ENCODE data around the gene EPX.
A peak's percentile ranks its signal among the peaks of the same experiment; 100 is the strongest.

The EPX gene

DNA sequence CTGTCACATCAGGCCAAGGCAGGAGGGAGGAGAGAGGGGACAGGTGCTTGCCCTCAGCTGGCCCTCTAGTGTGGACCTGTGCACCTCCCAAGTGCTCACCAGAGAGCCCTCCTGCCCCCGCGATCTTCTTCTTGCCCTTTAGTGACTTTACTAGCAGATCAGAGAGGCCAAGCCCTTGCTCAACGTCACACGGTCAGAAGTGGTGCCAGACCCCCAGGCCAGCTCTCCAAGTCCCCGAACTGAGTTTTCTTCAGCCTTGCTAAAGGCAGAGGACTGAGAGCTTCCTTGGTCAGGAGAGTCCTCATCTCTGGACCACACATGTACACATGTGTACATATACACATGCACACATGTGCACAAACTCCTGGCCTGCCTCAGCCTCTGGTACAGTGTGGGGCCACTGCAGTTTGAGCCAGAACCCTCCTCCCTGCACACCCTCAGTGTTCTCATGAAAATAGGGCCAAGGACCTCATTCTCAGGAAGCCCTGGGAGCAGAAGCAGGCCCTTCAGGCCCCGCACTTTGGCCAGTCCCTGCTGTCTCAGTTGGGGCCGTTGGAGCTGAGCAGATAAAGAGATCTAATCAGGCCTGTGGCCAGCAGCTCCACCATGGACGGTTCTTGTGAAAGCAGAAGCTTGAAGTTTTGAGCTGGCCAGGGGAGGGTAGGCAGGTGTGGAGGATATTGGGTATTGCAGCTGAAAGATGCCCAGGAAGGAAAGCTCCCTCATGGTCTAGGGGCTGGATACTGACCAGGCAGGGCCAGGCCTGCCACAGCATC, 7.4 kb upstream of the EPX start:
- DNase-seq (ENCODE audit: low read depth in 1 of 2, low spot score in 1 of 2) = no peak

DNA sequence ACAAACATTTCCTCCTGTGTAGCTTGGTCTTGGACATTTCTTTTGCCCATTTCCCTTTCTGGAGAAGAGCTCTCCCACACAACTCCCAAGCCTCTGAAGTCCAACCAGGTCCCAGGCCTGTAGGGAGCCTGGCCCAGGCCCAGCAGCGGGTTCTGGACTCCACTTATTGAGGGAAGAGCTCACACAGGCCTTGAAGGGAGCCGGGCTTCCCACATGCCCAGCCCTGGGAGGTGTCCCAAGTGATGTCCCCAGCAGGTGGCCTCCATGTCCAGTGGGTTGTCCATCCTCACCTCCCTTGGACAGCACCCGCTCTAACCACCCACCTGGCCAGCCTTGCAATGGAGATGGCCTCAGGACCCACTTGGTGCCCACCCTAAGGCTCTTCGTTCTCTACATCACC, 5.9 kb upstream of the EPX start:
- DNase-seq (ENCODE audit: low read depth in 1 of 2, low spot score in 1 of 2) = no peak

DNA sequence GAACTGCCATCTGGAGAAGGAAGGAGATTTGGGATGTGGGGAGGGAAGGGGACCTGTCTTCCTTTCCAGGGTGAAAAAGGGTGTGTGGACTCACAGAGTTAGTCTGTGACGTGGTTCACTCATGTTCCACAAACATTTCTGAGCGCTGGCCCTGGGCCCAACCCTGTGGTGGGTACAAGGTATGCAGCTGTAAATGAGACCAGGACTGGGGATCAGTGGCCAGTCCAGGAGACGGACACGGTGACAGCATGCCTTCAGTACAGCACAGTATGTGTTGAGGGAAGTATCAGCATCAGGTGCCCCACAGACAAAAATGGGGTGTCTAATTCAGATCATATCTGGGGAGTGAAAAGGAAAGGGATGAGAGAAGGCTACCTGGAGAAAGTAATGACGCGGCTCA, 5.5 kb upstream of the EPX start:
- no peak for DNase-seq (ENCODE audit: low read depth in 1 of 2, low spot score in 1 of 2)

DNA sequence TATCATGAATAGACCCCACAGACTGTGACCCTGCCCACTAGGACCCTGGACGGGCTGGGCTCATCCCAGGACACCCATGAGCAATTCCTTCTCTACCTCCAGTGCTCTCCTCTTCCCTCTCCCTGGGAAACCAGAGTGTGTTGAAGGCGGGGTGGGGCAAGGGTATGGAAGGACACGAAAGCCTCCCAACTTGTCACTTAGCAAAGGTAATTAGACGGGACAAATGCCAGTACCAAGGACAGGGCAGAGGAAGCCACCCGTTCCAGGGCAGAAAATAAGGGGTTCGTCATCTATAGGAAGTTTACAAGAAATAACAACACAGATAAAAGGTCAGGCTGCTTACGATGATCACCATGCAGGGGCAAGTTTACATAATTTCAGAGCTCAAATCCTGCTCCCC, 4.9 kb upstream of the EPX start:
- DNase-seq (ENCODE audit: low read depth in 1 of 2, low spot score in 1 of 2) = no peak

DNA sequence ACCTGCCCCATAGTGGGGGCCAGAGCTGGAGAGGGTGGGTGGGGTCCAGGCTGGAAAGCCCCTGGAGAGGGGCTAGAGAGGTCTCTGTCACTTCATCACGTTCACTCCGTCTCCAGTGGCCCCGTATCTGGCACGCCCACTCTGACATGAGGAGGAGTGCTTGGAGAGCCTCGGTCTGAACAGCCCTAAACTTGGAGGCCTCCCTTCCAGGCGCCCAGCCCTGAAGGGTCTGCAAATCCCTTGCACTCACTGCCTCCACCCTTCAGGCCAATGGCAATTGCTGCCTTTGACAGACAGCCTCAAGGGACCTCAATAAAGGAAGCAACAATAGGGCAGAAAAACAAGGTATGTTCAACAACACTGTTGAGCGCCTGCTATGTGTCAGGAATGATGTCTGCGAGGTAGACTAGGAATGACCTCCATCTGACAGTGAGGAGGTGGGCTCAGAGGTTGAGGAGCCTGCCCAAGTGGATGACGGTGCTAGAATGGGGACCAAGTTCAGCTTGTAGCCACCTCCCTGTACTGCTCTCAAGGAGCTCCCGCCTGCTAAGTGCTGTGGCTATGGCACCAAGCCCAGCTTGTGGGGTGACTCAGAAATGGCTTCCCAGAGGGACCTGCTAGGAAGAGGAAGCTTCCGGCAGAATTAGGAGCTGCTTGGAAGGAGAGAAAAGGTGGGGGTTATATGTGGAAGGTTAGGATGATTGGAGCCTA, 2.9 kb upstream of the EPX start:
- DNase-seq (ENCODE audit: low read depth in 1 of 2, low spot score in 1 of 2) = no peak

DNA sequence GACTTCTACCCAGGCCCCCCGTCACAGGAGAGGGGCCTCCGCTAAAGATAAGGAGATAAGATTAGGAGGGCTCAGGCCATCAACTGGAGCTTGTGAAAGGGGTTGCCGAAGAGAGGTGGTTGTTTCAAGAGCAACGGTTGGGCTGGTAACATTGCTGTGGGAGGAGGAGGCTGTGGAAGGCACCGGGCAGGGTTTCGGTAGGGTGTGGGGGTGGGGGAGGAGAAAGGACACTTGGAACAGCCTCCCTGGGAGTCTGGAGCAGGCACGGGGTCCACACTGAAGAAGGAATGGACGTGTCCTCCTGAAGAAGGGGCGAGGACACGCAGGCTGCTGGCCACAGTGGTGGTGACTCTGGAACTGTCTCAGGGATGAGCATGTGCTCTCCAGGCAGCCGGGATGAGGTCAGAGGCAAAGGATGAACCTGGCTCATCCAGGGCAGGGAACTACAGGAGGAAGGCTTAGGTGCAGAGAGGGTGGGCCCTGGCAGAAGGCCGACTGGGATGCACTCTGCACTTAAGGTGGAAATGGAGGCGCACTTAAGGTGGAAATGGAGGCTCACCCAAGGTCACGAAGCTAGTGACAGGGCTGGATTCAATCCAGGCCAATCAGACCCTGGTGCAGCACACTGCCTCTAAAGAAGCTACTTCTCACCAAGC, 1.2 kb upstream of the EPX start:
- DNase-seq (ENCODE audit: low read depth in 1 of 2, low spot score in 1 of 2) = no peak

DNA sequence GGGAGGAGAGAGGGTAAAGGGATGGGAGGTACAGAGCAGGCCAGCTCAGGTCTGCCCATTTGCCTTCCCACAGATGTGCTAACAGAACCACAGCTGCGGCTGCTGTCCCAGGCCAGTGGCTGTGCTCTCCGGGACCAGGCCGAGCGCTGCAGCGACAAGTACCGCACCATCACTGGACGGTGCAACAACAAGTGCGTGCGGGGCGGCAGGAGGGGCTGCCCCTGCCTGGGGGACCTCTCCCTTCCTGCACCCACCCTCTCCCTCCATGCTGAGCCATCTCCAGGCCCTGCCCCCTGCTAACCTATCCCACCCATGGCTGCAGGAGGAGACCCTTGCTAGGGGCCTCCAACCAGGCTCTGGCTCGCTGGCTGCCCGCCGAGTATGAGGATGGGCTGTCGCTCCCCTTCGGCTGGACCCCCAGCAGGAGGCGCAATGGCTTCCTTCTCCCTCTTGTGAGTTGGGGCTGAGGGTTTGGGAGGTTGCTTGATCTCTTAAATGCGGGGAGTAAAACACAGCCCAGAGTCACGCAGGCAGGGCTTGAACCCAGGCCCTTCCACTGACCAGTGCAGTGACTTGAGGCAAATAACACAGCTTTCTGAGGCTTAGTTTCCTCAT, 1.2 kb downstream of the EPX start:
- DNase-seq (ENCODE audit: low read depth in 1 of 2, low spot score in 1 of 2) = no peak

DNA sequence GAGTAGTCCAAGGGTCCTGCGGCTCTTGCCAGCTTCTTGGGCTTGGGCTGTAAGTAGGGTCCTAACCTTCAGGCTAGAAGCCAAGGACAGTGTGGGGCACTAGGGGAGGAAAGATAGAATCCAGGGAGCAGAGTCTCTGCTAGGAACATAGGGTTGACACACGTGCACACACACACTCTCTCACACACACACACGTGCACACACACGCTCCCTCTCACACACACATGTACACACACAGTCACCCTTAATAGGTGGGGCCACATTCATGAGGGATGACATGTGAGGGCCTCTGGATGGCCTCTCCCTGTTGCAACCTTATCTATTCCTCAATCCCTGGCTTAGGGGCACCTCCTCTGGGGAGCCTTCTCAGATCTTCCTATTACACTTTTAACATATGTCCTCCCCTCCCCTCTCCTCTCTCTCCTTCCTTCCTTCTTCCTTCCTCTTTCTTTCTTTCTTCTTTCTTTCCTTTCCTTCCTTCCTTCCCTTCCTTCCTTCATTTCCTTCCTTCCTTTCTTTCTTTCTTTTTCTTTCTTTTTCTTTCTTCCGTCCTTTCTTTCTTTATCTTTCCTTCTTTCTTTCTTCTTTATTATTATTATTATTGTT, 3.1 kb downstream of the EPX start:
- no peak for DNase-seq (ENCODE audit: low read depth in 1 of 2, low spot score in 1 of 2)

DNA sequence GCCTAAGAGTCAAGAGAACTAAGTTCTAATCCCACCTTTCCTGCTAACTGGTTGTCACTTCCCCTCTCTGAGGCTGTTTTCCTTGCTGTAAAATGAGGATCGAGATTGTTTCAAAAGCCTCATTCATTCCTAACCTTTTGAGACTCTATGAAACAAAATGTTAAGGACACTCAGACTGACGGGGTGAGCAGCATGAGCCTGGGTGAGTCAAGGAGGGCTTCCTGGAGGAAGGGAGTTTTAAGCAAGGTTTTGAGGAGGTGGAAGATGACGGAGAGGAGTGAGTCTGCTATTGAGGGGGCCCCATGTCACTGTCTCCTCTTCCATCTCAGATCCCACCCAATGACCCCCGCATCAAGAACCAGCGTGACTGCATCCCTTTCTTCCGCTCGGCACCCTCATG, 4.1 kb downstream of the EPX start:
- DNase-seq (ENCODE audit: low read depth in 1 of 2, low spot score in 1 of 2) = no peak

DNA sequence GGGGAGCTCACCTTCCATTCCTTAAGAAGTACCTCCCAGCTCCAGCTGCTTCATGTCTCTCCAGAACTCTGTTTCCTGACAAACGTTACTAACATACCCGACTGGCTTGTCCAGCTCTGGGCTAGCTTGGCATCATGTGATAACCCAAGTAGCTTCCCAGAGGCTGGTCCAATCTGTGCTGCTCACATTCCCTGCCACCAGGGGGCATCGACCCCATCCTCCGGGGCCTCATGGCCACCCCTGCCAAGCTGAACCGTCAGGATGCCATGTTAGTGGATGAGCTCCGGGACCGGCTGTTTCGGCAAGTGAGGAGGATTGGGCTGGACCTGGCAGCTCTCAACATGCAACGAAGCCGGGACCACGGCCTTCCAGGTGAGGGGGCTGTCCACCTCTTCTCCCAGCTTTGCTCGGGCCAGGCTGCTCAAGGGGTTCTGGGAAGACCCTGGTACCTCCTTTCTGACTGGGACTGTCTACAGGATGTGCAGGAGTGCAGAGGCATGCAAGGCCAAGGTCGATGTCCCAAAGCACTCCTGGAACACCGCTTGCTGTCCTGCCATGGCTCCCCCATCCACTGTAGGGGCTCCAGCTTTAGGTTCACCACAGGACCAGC, 7.6 kb downstream of the EPX start:
- DNase-seq (ENCODE audit: low read depth in 1 of 2, low spot score in 1 of 2) = peak; percentile 23 to 32

DNA sequence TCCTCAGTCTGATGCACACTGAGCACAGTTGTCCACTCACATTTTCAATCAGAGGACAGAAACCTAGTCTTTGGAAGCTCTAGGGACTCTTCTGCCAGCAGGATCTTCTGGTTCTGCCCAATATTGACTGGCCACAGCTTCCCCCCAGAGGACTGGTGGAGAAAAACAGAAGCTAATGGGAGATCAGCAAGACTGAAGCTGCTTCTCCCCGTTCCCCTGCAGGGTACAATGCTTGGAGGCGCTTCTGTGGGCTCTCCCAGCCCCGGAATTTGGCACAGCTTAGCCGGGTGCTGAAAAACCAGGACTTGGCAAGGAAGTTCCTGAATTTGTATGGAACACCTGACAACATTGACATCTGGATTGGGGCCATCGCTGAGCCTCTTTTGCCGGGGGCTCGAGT, 10.3 kb downstream of the EPX start:
- DNase-seq (ENCODE audit: low read depth in 1 of 2, low spot score in 1 of 2) = no peak

DNA sequence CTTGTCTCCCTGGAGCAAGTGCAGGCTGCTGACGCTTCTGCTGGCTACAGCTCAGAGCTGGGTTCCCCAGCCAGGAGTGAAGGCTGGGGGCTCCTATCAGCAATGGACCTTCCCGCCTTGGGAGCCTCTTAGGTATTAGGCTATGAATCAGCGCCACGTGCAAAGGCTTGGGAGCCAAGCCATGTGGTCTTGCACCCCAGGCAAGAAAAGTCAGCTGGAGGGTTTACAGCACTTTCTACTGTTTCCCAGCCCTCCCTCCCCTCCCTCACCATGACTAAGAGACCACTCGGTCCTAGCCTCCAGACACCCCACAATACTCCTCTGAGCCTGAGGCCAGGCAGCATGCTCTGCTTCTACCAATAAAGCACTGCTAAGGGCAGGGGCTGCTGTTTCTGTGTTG, 12.3 kb downstream of the EPX start:
- no peak for DNase-seq (ENCODE audit: low read depth in 1 of 2, low spot score in 1 of 2)

DNA sequence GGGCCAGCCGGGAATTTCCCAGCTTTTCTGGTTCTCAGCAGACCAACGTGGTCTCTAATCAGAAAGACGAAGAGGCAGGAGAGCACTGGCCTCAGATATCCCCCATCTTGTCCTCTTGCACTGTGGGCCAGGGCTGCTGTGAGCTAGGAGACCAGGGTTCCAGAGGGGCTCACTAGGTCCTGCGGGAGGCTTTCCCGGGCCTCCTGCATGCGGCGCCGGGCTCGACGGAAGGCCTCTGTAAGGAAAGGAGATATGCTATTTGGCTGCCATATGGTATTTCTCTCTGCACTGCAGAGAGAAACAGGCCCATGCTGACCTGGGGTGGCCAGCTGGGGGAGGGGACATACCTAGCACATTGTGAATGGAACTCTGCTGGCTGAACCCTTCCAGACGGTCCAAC, 13.4 kb downstream of the EPX start:
- no peak for DNase-seq (ENCODE audit: low read depth in 1 of 2, low spot score in 1 of 2)

DNA sequence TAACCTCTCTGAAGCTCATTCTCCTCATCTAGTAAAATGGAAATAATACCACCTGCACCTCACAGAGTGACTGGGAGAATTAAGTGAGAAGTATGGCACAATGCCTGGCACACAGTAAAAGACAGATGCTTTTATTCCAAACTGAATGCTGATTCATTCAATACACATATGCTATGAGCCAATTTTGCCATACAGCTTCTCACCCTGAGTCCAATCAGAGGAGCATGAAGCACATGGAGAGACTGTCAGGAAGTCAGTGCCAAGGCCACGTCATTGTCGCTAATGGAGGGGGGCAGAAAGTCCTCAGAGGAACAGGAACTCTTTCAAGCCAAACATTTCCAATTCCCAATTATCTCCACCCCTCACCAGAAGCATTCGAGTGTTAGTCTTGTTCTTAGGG, 14.9 kb downstream of the EPX start:
- DNase-seq (ENCODE audit: low read depth in 1 of 2, low spot score in 1 of 2) = no peak

DNA sequence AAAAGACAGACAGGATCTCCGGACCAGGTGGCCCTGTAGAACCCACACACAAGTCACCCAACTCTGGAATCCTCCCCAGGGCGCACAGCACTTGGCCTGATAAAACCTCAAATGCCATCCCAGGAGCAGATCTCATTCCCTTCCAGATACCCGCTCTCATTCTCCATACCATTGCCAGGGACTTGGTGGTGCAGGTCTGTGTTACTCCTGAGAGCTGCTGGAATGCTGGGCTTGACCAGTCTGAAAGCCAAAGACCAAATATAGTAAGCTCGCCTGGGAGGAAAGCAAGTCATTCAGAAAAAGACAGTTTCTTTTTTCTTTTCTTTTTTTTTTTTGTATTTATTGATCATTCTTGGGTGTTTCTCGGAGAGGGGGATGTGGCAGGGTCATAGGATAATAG, 15.8 kb downstream of the EPX start:
- DNase-seq (ENCODE audit: low read depth in 1 of 2, low spot score in 1 of 2) = no peak

DNA sequence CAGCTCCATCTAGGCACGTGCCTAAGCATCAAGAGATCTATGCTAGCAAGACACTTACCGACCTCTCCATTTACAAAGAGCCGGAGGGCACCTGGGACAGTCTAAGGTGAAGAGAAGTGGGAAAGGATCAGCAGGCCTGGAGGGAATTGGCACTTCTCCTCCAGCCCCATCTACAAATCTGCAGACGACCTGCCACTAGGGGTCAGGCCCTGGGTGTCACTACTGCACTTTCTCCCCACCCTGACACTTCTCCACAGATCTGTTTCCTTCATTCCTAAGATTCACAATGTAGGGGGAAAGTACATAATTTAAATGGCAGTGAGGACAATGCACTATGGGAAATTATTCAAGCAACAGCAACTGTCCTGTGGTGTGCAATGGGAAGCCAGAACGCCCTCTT, 18.4 kb downstream of the EPX start:
- DNase-seq (ENCODE audit: low read depth in 1 of 2, low spot score in 1 of 2) = no peak

DNA sequence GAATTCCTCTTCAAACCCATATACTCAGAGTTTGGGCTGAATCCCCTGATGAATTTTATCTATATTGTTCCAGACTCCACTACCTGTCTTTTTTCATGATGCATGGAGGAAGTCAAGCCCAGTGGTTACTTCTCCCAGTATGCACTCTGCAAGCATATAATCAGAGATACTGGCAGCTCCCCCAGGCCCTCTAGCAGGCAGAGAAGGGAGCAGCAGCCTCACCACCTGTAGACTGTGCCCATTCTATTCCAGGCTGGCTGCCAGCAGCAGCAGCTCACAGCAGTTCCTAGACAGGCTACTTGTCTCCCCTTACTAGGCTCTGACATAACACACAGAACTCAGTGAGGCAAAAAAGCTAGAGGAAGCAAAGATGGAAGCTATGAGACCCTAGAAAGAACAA, 23.2 kb downstream of the EPX start:
- no peak for DNase-seq (ENCODE audit: low read depth in 1 of 2, low spot score in 1 of 2)

DNA sequence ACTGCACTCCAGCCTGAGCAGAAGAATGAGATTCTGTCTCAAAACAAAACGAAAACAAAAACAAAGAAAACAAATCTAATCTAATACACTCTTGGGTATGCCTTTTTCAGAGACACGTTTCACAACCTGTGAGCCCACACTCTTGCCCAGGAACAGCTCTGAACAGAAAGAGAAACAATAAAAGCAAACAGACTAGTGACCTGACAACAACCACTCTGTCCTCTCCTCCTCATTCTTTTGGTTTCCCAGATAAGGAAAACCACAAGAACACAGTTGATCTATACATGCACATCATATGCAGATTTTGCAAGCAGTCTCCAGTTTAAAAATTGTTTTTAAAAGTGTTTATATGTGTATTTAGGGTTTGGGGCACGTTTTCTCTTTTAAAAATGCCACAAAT, 25.2 kb downstream of the EPX start:
- DNase-seq (ENCODE audit: low read depth in 1 of 2, low spot score in 1 of 2) = no peak

DNA sequence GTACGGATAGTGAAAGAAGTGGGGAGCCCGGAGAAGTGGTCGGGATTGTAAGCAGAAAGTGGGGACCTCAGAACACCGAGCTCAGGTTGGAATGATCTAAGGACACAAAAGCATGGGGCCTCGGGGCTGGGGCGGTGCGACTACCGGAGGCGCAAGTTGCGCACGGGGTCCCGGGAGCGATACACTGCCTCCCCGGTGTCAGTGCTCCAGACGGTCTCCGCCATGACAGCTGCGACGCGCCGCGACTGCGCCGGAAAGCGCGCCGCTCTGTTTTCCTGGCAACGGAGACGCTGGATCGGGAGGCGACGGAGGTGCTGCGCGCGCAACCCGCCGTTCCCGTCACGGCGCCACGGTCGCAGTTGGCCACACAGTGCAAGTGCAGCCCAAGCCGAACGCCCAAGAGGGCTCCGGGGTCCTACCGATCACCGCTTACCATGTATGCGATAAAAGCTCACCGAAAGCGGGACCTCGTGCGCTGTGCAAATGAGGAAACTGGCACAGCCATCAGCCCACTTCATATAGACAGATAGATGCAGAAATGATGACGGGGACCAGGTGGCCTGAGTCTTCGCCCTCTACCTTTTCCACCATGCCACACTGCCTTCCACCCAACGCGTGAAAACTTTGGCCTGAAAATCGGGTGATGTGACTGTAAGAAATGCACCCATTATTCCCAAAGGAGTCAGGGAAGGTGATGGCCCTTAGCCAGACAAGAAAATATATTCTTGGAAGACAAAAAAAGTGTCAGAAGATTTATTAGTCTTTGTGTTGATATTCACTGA, 26.7 kb downstream of the EPX start, which contains the start of gene MKS1:
TSS of gene MKS1 (minus strand) at position 249 of the 782 bp plus-strand sequence. CDS start at position 224, 25 bp downstream.
- DNase-seq (ENCODE audit: low read depth in 1 of 2, low spot score in 1 of 2) = peak; percentile 88 to 93

DNA sequence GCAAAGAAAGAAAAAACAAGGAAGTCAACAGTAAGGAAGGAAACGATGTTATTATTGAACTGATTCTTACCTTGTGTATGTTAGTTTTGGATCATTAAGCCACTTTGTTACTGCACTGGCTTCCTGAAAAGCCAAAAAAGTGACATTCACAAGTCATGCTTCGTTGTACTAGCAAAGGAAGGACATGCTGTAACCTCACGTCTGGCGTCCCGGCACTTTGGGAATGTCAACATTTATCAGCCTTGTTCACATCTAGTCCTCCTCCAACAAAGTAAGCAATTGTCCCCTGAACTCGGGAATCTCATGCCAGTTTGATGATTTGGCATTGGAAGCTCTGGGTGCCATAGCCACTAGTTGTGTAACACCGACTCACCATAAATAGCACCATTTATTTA, 27.3 kb downstream of the EPX start:
- DNase-seq (ENCODE audit: low read depth in 1 of 2, low spot score in 1 of 2) = no peak
